Activated T-helper 1 cell treated with anti-CD3 and anti-CD28 coated beads, Interleukin-12 subunit alpha, Interleukin-12 subunit beta, Interleukin-2, Interleukin-4 antibody, amounts not matched to agents 30 ng/mL and 10 ng/mL and 1 ng/mL, durations not matched to agents 14 hours and 24 hours and 36 hours (primary cell): Measurements from ENCODE around the gene TCN2. TPM values are rescaled to one million over a fixed set of nuclear protein-coding genes. Genes with fewer than 3 reads are reported as not detected.

Experiments
- DNase-seq: peaks from one replicate; pipeline ENCODE4 v3.0.0; 2021; ENCODE audit warnings: low spot score
- H3K27ac Mint-ChIP-seq: one replicate; pipeline ENCODE4 v1.8.0; 2021; ENCODE audit warnings: mild to moderate bottlenecking, mixed read lengths
- H3K27me3 Mint-ChIP-seq: one replicate; pipeline ENCODE4 v1.8.0; 2022; ENCODE audit warnings: mild to moderate bottlenecking, moderate library complexity, mixed read lengths; ENCODE audit not compliant: insufficient read depth
- H3K36me3 Mint-ChIP-seq: one replicate; pipeline ENCODE4 v1.8.0; 2021; ENCODE audit warnings: low read depth, mixed read lengths
- H3K4me1 Mint-ChIP-seq: one replicate; pipeline ENCODE4 v1.8.0; 2021; ENCODE audit warnings: low read depth, mixed read lengths
- H3K4me3 Mint-ChIP-seq: one replicate; pipeline ENCODE4 v1.8.0; 2021; ENCODE audit warnings: mild to moderate bottlenecking, moderate library complexity, mixed read lengths
- H3K9me3 Mint-ChIP-seq: one replicate; pipeline ENCODE4 v1.8.0; 2021; ENCODE audit warnings: mixed read lengths
- intact Hi-C: fragments of 100-400 bp; cut with micrococcal nuclease; formaldehyde crosslinking; loops from one replicate; pipeline ENCODE4 v1.15.1; 2024
- total RNA-seq: library from RNA; stranded (reverse); gene quantifications from 2 replicates; pipeline ENCODE4 v1.2.3, GENCODE V29; 2022

The TCN2 gene
- total RNA-seq, 1 donor from 2014 or later: 0.23 TPM

GRCh38 chr22:30569674-30570202, 37.2 kb upstream of the TCN2 start:
- Mint-ChIP-seq H3K36me3 (no peaks in the 10 kb centered on the region), H3K27ac (no peak overlapping the region), H3K4me1 (no peaks in the 10 kb centered on the region), H3K27me3 (peaks cover 7% of the 10 kb centered on the region), H3K4me3 (no peak overlapping the region), H3K9me3 (no peaks in the 10 kb centered on the region)
- intact Hi-C loops: no loop called here
- DNase-seq: no peak

- H3K4me3 Mint-ChIP-seq: no peak overlapping the region
- no peaks in the 10 kb centered on the region for H3K9me3 Mint-ChIP-seq
- H3K36me3 Mint-ChIP-seq: peaks cover 12% of the 10 kb centered on the region
- DNase-seq: no peak
- H3K27ac Mint-ChIP-seq: no peak overlapping the region
- intact Hi-C loops: no loop called here
- peaks cover 6% of the 10 kb centered on the region for H3K27me3 Mint-ChIP-seq
- H3K4me1 Mint-ChIP-seq: no peaks in the 10 kb centered on the region
Measured at GRCh38 chr22:30572210-30572609, 34.8 kb upstream of the TCN2 start.

GRCh38 chr22:30572840-30573593, 34.0 kb upstream of the TCN2 start:
- Mint-ChIP-seq H3K4me3 (no peak overlapping the region), H3K36me3 (peaks cover 18% of the 10 kb centered on the region), H3K9me3 (no peaks in the 10 kb centered on the region), H3K27ac (no peak overlapping the region), H3K4me1 (no peaks in the 10 kb centered on the region), H3K27me3 (peaks cover 4% of the 10 kb centered on the region)
- intact Hi-C loops: no loop called here
- DNase-seq: no peak

- intact Hi-C loops: no loop called here
- H3K4me1 Mint-ChIP-seq: no peaks in the 10 kb centered on the region
- H3K4me3 Mint-ChIP-seq: no peak overlapping the region
- no peaks in the 10 kb centered on the region for H3K9me3 Mint-ChIP-seq
- no peak for DNase-seq
- no peak overlapping the region for H3K27ac Mint-ChIP-seq
- H3K36me3 Mint-ChIP-seq: peaks cover 19% of the 10 kb centered on the region
- peaks cover 4% of the 10 kb centered on the region for H3K27me3 Mint-ChIP-seq
Measured at GRCh38 chr22:30573594-30574094, 33.3 kb upstream of the TCN2 start.

GRCh38 chr22:30574095-30574981, 32.6 kb upstream of the TCN2 start, which contains the start of gene GAL3ST1:
Gene GAL3ST1, minus strand, starts transcription at chr22:30574665. Its CDS starts 17,273 bp downstream, at chr22:30557392.
- Mint-ChIP-seq H3K36me3 (peaks cover 26% of the 10 kb centered on the region), H3K4me1 (no peaks in the 10 kb centered on the region), H3K4me3 (no peak within 1 kb of the TSS), H3K27ac (no peak within 1 kb of the TSS), H3K27me3 (peaks cover 4% of the 10 kb centered on the region), H3K9me3 (no peaks in the 10 kb centered on the region)
- intact Hi-C loops: no loop called here
- no peak for DNase-seq

GRCh38 chr22:30574997-30575671, 31.8 kb upstream of the TCN2 start:
- H3K36me3 Mint-ChIP-seq: peaks cover 34% of the 10 kb centered on the region
- intact Hi-C loops: no loop called here
- H3K4me3 Mint-ChIP-seq: no peak overlapping the region
- no peaks in the 10 kb centered on the region for H3K9me3 Mint-ChIP-seq
- DNase-seq: no peak
- H3K27me3 Mint-ChIP-seq: peaks cover 4% of the 10 kb centered on the region
- no peaks in the 10 kb centered on the region for H3K4me1 Mint-ChIP-seq
- no peak overlapping the region for H3K27ac Mint-ChIP-seq

GRCh38 chr22:30575859-30576258, 31.1 kb upstream of the TCN2 start:
- Mint-ChIP-seq H3K36me3 (peaks cover 36% of the 10 kb centered on the region), H3K27ac (no peak overlapping the region)
- intact Hi-C loops: no loop called here

GRCh38 chr22:30578481-30578880, 28.5 kb upstream of the TCN2 start:
- Mint-ChIP-seq H3K36me3 (peaks cover 47% of the 10 kb centered on the region), H3K27me3 (peaks cover 4% of the 10 kb centered on the region), H3K9me3 (no peaks in the 10 kb centered on the region), H3K4me1 (no peaks in the 10 kb centered on the region), H3K27ac (no peak overlapping the region), H3K4me3 (no peak overlapping the region)
- intact Hi-C loops: no loop called here
- DNase-seq: no peak

More at GRCh38 chr22:30575859-30576258, 31.1 kb upstream of the TCN2 start:
- no peaks in the 10 kb centered on the region for H3K4me1 Mint-ChIP-seq
- H3K27me3 Mint-ChIP-seq: peaks cover 4% of the 10 kb centered on the region
- H3K9me3 Mint-ChIP-seq: no peaks in the 10 kb centered on the region
- DNase-seq: no peak
- no peak overlapping the region for H3K4me3 Mint-ChIP-seq

- H3K27ac Mint-ChIP-seq: no peak overlapping the region
- H3K27me3 Mint-ChIP-seq: no peaks in the 10 kb centered on the region
- H3K36me3 Mint-ChIP-seq: peaks cover 58% of the 10 kb centered on the region
- H3K4me1 Mint-ChIP-seq: no peaks in the 10 kb centered on the region
- DNase-seq: no peak
- H3K9me3 Mint-ChIP-seq: no peaks in the 10 kb centered on the region
- H3K4me3 Mint-ChIP-seq: no peak overlapping the region
- intact Hi-C loops: no loop called here
Measured at GRCh38 chr22:30580896-30581295, 26.1 kb upstream of the TCN2 start.

GRCh38 chr22:30582051-30582450, 24.9 kb upstream of the TCN2 start:
- H3K27ac Mint-ChIP-seq: no peak overlapping the region
- no peak for DNase-seq
- no peaks in the 10 kb centered on the region for H3K9me3 Mint-ChIP-seq
- H3K4me3 Mint-ChIP-seq: no peak overlapping the region
- no peaks in the 10 kb centered on the region for H3K27me3 Mint-ChIP-seq
- H3K4me1 Mint-ChIP-seq: no peaks in the 10 kb centered on the region
- intact Hi-C loops: no loop called here
- H3K36me3 Mint-ChIP-seq: peaks cover 59% of the 10 kb centered on the region

- Mint-ChIP-seq H3K27ac (no peak overlapping the region), H3K27me3 (no peaks in the 10 kb centered on the region), H3K4me3 (no peak overlapping the region), H3K9me3 (no peaks in the 10 kb centered on the region), H3K4me1 (no peaks in the 10 kb centered on the region), H3K36me3 (peaks cover 56% of the 10 kb centered on the region)
- intact Hi-C loops: no loop called here
- no peak for DNase-seq
Measured at GRCh38 chr22:30582788-30583545, 24.0 kb upstream of the TCN2 start.

- Mint-ChIP-seq H3K4me1 (no peaks in the 10 kb centered on the region), H3K27me3 (no peaks in the 10 kb centered on the region), H3K9me3 (no peaks in the 10 kb centered on the region), H3K4me3 (no peak overlapping the region), H3K36me3 (peaks cover 47% of the 10 kb centered on the region), H3K27ac (no peak overlapping the region)
- intact Hi-C loops: no loop called here
- DNase-seq: no peak
Measured at GRCh38 chr22:30584441-30584840, 22.5 kb upstream of the TCN2 start.
